Measurements from ENCODE around the gene PBX2.

PBX2 gene

GRCh38 chr6:32171234-32171633 lies 18.8 kb downstream of the PBX2 start:
- DNase-seq (ENCODE audit: low spot score) = no peak
- TF ChIP-seq CTCF (IDR thresholded peaks at IDR 0.05; ENCODE audit: borderline replicate concordance, control extremely low read depth, extremely low read depth, insufficient read depth, missing control alignments) = no peak
- in situ Hi-C loops (cut with MboI; ENCODE audit: low sequenced_read_pairs, unreplicated experiment) = no loop called here

GRCh38 chr6:32170294-32170693 lies 19.7 kb downstream of the PBX2 start:
- in situ Hi-C loops (cut with MboI; ENCODE audit: low sequenced_read_pairs, unreplicated experiment) = no loop called here
- DNase-seq (ENCODE audit: low spot score) = no peak
- no peak for TF ChIP-seq CTCF (IDR thresholded peaks at IDR 0.05; ENCODE audit: borderline replicate concordance, control extremely low read depth, extremely low read depth, insufficient read depth, missing control alignments)

- no peak for TF ChIP-seq CTCF (IDR thresholded peaks at IDR 0.05; ENCODE audit: borderline replicate concordance, control extremely low read depth, extremely low read depth, insufficient read depth, missing control alignments)
- no peak for DNase-seq (ENCODE audit: low spot score)
- in situ Hi-C loops (cut with MboI; ENCODE audit: low sequenced_read_pairs, unreplicated experiment) = no loop called here
These were observed 21.0 kb downstream of the PBX2 start for GRCh38 chr6:32168807-32169591.

- no peak for TF ChIP-seq CTCF (IDR thresholded peaks at IDR 0.05; ENCODE audit: borderline replicate concordance, control extremely low read depth, extremely low read depth, insufficient read depth, missing control alignments)
- no peak for DNase-seq (ENCODE audit: low spot score)
- in situ Hi-C loops (cut with MboI; ENCODE audit: low sequenced_read_pairs, unreplicated experiment) = no loop called here
These were observed 21.7 kb downstream of the PBX2 start for GRCh38 chr6:32168350-32168749.

GRCh38 chr6:32167761-32168262 lies 22.2 kb downstream of the PBX2 start:
- TF ChIP-seq CTCF (IDR thresholded peaks at IDR 0.05; ENCODE audit: borderline replicate concordance, control extremely low read depth, extremely low read depth, insufficient read depth, missing control alignments) = no peak
- DNase-seq (ENCODE audit: low spot score) = no peak
- in situ Hi-C loops (cut with MboI; ENCODE audit: low sequenced_read_pairs, unreplicated experiment) = no loop called here

GRCh38 chr6:32167154-32167760 lies 22.7 kb downstream of the PBX2 start:
- in situ Hi-C loops (cut with MboI; ENCODE audit: low sequenced_read_pairs, unreplicated experiment) = no loop called here
- no peak for TF ChIP-seq CTCF (IDR thresholded peaks at IDR 0.05; ENCODE audit: borderline replicate concordance, control extremely low read depth, extremely low read depth, insufficient read depth, missing control alignments)
- DNase-seq (ENCODE audit: low spot score) = no peak

All from GM13976 (cell line).